GM06990 (cell line): ENCODE measurements around the gene LIPG.

Source experiments
- DNase-seq: peaks from one replicate; pipeline ENCODE4 v3.0.0-alpha.2; 2011; ENCODE audit not compliant: insufficient read length; ENCODE audit errors: extremely low read depth
- H3K27me3 ChIP-seq: replicated peaks from 2 replicates; pipeline ENCODE4 v1.6.0; 2011; ENCODE audit warnings: low read length; ENCODE audit not compliant: control insufficient read depth, insufficient read depth
- H3K36me3 ChIP-seq: 2 replicates; pipeline ENCODE4 v1.5.1; 2011; ENCODE audit warnings: low read length; ENCODE audit not compliant: control insufficient read depth, insufficient read depth
- H3K4me3 ChIP-seq: replicated peaks from 2 replicates; pipeline ENCODE4 v1.5.1; 2011; ENCODE audit warnings: low read depth, mild to moderate bottlenecking, control low read depth, low read length
- CTCF ChIP-seq: IDR thresholded peaks from 2 replicates; pipeline ENCODE4 v1.5.1; 2011; ENCODE audit warnings: low read length, control low read depth, mild to moderate bottlenecking, inconsistent platforms; ENCODE audit not compliant: insufficient read depth, poor library complexity, severe bottlenecking

Gene LIPG

GRCh38 chr18:49639643-49640391 lies 78.0 kb downstream of the LIPG start:
- Histone ChIP-seq H3K36me3 (no peaks in the 10 kb centered on the region), H3K4me3 (no peak overlapping the region), H3K27me3 (no peaks in the 10 kb centered on the region)
- no peak for DNase-seq
- no peak for TF ChIP-seq CTCF

GRCh38 chr18:49640741-49641140 lies 78.9 kb downstream of the LIPG start:
- Histone ChIP-seq H3K27me3 (no peaks in the 10 kb centered on the region), H3K36me3 (no peaks in the 10 kb centered on the region), H3K4me3 (no peak overlapping the region)
- no peak for DNase-seq
- TF ChIP-seq CTCF, result no peak

GRCh38 chr18:49645196-49645595 lies 83.3 kb downstream of the LIPG start:
- Histone ChIP-seq H3K36me3 (no peaks in the 10 kb centered on the region), H3K27me3 (no peaks in the 10 kb centered on the region), H3K4me3 (no peak overlapping the region)
- TF ChIP-seq CTCF, result no peak
- DNase-seq, result no peak

GRCh38 chr18:49645841-49646351 lies 84.0 kb downstream of the LIPG start:
- no peaks in the 10 kb centered on the region for H3K27me3 ChIP-seq
- no peak for DNase-seq
- no peaks in the 10 kb centered on the region for H3K36me3 ChIP-seq
- TF ChIP-seq CTCF, result no peak
- no peak overlapping the region for H3K4me3 ChIP-seq

- no peak for TF ChIP-seq CTCF
- no peak for DNase-seq
- no peak overlapping the region for H3K4me3 ChIP-seq
- H3K27me3 ChIP-seq, result no peaks in the 10 kb centered on the region
- H3K36me3 ChIP-seq, result no peaks in the 10 kb centered on the region
These were observed 85.0 kb downstream of the LIPG start for GRCh38 chr18:49646873-49647272.
